SK-MEL-5 (cell line): Measurements from ENCODE around the gene ZNF41. TPM values are rescaled to one million over a fixed set of nuclear protein-coding genes. Genes with fewer than 3 reads are reported as not detected.
"Not testable (repeated sequence)": the region's sequence is repeated elsewhere in the genome, so short reads cannot be mapped to it uniquely, and the experiment has no call there.

Source experiments
- DNase-seq: peaks from one replicate; pipeline ENCODE4 v3.0.0-alpha.2; 2016; ENCODE audit warnings: low read depth, low spot score
- in situ Hi-C: cut with HindIII; loops from 2 replicates; pipeline ENCODE4 v1.10.0; 2016; ENCODE audit warnings: low sequenced_read_pairs, high pct_unique_total_duplicates, low pct_unique_long_range_greater_than_20kb
- total RNA-seq: library from RNA; depleted of rRNA; stranded (reverse); fragments of >200 nt; shearing (Covaris generic); gene quantifications from 2 replicates; pipeline ENCODE4 v1.2.3, GENCODE V29; 2014

ZNF41 gene
- total RNA-seq, 1 experiment from 2014 or later, result 4.5 TPM

GRCh38 chrX:47499293-47499692 is 16.3 kb upstream of the ZNF41 start:
- in situ Hi-C loops, result no loop called here
- no peak for DNase-seq

GRCh38 chrX:47498411-47498810 is 15.4 kb upstream of the ZNF41 start:
- peak; percentile 22 for DNase-seq
- in situ Hi-C loops, result no loop called here

GRCh38 chrX:47497271-47497888 is 14.4 kb upstream of the ZNF41 start:
- DNase-seq, result peak; percentile 40
- in situ Hi-C loops, result no loop called here

- DNase-seq, in situ Hi-C loops: not testable (repeated sequence)
Measured at GRCh38 chrX:47492133-47492532, 9.1 kb upstream of the ZNF41 start.

- DNase-seq, result no peak
- in situ Hi-C loops, result no loop called here
Measured at GRCh38 chrX:47489507-47490275, 6.7 kb upstream of the ZNF41 start.

- DNase-seq, result no peak
- in situ Hi-C loops, result no loop called here
Measured at GRCh38 chrX:47484885-47485284, 1.9 kb upstream of the ZNF41 start.

GRCh38 chrX:47483306-47484268 is 565 bp upstream of the ZNF41 start:
- in situ Hi-C loops, result no loop called here
- DNase-seq, result peak; percentile 22

- in situ Hi-C loops, result no loop called here
- no peak for DNase-seq
Measured at GRCh38 chrX:47482065-47482511, 934 bp downstream of the ZNF41 start.

GRCh38 chrX:47481160-47481559 is 1.9 kb downstream of the ZNF41 start:
- DNase-seq, result no peak
- in situ Hi-C loops, result no loop called here

- DNase-seq, result no peak
- in situ Hi-C loops, result no loop called here
Measured at GRCh38 chrX:47480576-47480975, 2.4 kb downstream of the ZNF41 start.

- in situ Hi-C loops, result no loop called here
- DNase-seq, result no peak
Measured at GRCh38 chrX:47475476-47475875, 7.5 kb downstream of the ZNF41 start.

- no peak for DNase-seq
- in situ Hi-C loops, result no loop called here
Measured at GRCh38 chrX:47467106-47467505, 15.9 kb downstream of the ZNF41 start.

- in situ Hi-C loops, result no loop called here
Measured at GRCh38 chrX:47460561-47460960, 22.5 kb downstream of the ZNF41 start.

GRCh38 chrX:47458528-47458927 is 24.5 kb downstream of the ZNF41 start:
- in situ Hi-C loops, result no loop called here
- no peak for DNase-seq

More at GRCh38 chrX:47460561-47460960, 22.5 kb downstream of the ZNF41 start:
- DNase-seq, result no peak

GRCh38 chrX:47456080-47456479 is 26.9 kb downstream of the ZNF41 start:
- in situ Hi-C loops, result no loop called here
- DNase-seq, result no peak

GRCh38 chrX:47452112-47452511 is 30.9 kb downstream of the ZNF41 start:
- DNase-seq, result no peak
- in situ Hi-C loops, result no loop called here

- DNase-seq, result no peak
- in situ Hi-C loops, result no loop called here
Measured at GRCh38 chrX:47448165-47448806, 34.7 kb downstream of the ZNF41 start.

GRCh38 chrX:47447607-47448006 is 35.4 kb downstream of the ZNF41 start:
- in situ Hi-C loops, result no loop called here
- DNase-seq, result no peak
